ENCODE results near the gene SPSB3. TPM values are rescaled to one million over a fixed set of nuclear protein-coding genes. Genes with fewer than 3 reads are reported as not detected.

The SPSB3 gene
- total RNA-seq, 1 donor from 2014 or later: 36.8 TPM

GRCh38 chr16:1729026-1729425 is 53.3 kb downstream of the SPSB3 start:
- intact Hi-C loops (cut with micrococcal nuclease): no loop called here
- Histone ChIP-seq H3K27ac (replicated peaks) (no peak overlapping the region), H3K36me3 (peaks cover 87% of the 10 kb centered on the region), H3K27me3 (ENCODE audit: low read depth) (no peaks in the 10 kb centered on the region), H3K4me1 (peaks cover 4% of the 10 kb centered on the region), H3K4me3 (no peak overlapping the region), H3K9me3 (replicated peaks) (no peaks in the 10 kb centered on the region)
- no peak for DNase-seq
- no peak for TF ChIP-seq CTCF (IDR thresholded peaks at IDR 0.05; ENCODE audit: borderline replicate concordance)

GRCh38 chr16:1727651-1728624 is 54.4 kb downstream of the SPSB3 start:
- Histone ChIP-seq H3K9me3 (replicated peaks) (no peaks in the 10 kb centered on the region), H3K36me3 (peaks cover 76% of the 10 kb centered on the region), H3K27ac (replicated peaks) (no peak overlapping the region), H3K4me1 (peaks cover 15% of the 10 kb centered on the region), H3K27me3 (ENCODE audit: low read depth) (no peaks in the 10 kb centered on the region), H3K4me3 (no peak overlapping the region)
- intact Hi-C loops (cut with micrococcal nuclease): no loop called here
- no peak for DNase-seq
- no peak for TF ChIP-seq CTCF (IDR thresholded peaks at IDR 0.05; ENCODE audit: borderline replicate concordance)

Small RNA genes lying within 50 kb of the gene (microRNA-seq; reads per million reads assigned to microRNA genes)
- not detected for gene MIR3177

Other genes with a start within 250 kb of the SPSB3 start
- gene TMEM204, start 248.9 kb downstream of the SPSB3 start, total RNA-seq: 27.1 TPM
- gene IFT140, start 170.5 kb downstream of the SPSB3 start, total RNA-seq: 7.5 TPM
- gene CRAMP1, start 170.2 kb downstream of the SPSB3 start, total RNA-seq: 12.3 TPM
- gene JPT2, start 104.3 kb downstream of the SPSB3 start, total RNA-seq: 30.6 TPM
- gene MAPK8IP3, start 76.4 kb downstream of the SPSB3 start, total RNA-seq: 56.0 TPM
- gene NME3, start 11.0 kb downstream of the SPSB3 start, total RNA-seq: 37.0 TPM
- gene EME2, start 9.8 kb downstream of the SPSB3 start, total RNA-seq: 7.4 TPM
- 78.0 TPM for gene MRPS34, start 9.4 kb downstream of the SPSB3 start, total RNA-seq
- 36.2 TPM for gene NUBP2, start 389 bp upstream of the SPSB3 start, total RNA-seq
- not detected for gene IGFALS, start 11.1 kb upstream of the SPSB3 start, total RNA-seq
- 172 TPM for gene HAGH, start 44.3 kb upstream of the SPSB3 start, total RNA-seq
- gene FAHD1, start 44.6 kb upstream of the SPSB3 start, total RNA-seq: 26.3 TPM
- not detected for gene MEIOB, start 89.6 kb upstream of the SPSB3 start, total RNA-seq
- not detected for gene HS3ST6, start 135.8 kb upstream of the SPSB3 start, total RNA-seq
- gene MSRB1, start 160.6 kb upstream of the SPSB3 start, total RNA-seq: 32.7 TPM
- gene RPL3L, start 172.1 kb upstream of the SPSB3 start, total RNA-seq: 262 TPM
- gene NDUFB10, start 177.0 kb upstream of the SPSB3 start, total RNA-seq: 601 TPM
- gene RPS2, start 182.3 kb upstream of the SPSB3 start, total RNA-seq: 753 TPM
- not detected for gene RNF151, start 184.3 kb upstream of the SPSB3 start, total RNA-seq
- gene TBL3, start 189.5 kb upstream of the SPSB3 start, total RNA-seq: 22.6 TPM
- not detected for gene NOXO1, start 198.9 kb upstream of the SPSB3 start, total RNA-seq
- 23.3 TPM for gene GFER, start 201.6 kb upstream of the SPSB3 start, total RNA-seq
- gene SYNGR3, start 207.4 kb upstream of the SPSB3 start, total RNA-seq: 0.38 TPM
- 14.5 TPM for gene ZNF598, start 227.2 kb upstream of the SPSB3 start, total RNA-seq
- not detected for gene NPW, start 237.2 kb upstream of the SPSB3 start, total RNA-seq
- gene NHERF2, start 244.3 kb upstream of the SPSB3 start, total RNA-seq: 221 TPM

All from left ventricle myocardium inferior (tissue), 1 donor.